SKM-1 (cell line): ENCODE results near the gene MESP2.
A peak's percentile ranks its signal among the peaks of the same experiment; 100 is the strongest.
"Not testable (repeated sequence)": the region's sequence is repeated elsewhere in the genome, so short reads cannot be mapped to it uniquely, and the experiment has no call there.

Experiments used
- DNase-seq: peaks from one replicate; lab custom pipeline; 2025; ENCODE audit not compliant: unreplicated experiment; lab: John Stamatoyannopoulos, UW

The MESP2 gene

DNA sequence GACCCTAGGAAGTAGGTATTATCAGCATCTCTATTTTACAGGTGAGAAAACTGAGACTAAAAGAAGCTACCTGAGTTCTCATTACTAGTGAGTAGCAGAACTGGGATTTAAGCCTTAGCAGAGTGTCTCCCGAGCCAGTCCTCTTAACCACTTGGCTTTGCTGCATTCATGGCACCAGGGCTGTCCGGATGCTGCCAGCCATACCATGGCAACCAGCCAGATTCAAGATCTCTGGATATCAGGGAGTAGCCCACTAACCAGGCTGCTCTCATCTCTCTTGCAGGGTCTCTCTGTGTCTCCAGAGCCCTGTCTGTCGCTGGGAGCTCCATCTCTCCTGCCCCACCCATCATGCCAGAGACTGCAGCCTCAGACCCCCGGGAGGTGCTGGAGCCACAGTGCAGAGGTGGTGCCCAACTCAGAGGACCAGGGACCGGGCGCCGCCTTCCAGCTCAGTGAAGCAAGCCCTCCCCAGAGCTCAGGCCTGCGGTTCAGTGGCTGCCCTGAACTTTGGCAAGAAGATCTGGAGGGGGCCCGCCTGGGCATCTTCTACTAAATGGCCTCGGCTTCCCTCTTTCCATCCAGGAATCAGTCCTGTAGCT, 1.7 kb downstream of the MESP2 start:
- DNase-seq = no peak

GRCh38 chr15:89778861-89779260, 2.7 kb downstream of the MESP2 start:
- no peak for DNase-seq

DNA sequence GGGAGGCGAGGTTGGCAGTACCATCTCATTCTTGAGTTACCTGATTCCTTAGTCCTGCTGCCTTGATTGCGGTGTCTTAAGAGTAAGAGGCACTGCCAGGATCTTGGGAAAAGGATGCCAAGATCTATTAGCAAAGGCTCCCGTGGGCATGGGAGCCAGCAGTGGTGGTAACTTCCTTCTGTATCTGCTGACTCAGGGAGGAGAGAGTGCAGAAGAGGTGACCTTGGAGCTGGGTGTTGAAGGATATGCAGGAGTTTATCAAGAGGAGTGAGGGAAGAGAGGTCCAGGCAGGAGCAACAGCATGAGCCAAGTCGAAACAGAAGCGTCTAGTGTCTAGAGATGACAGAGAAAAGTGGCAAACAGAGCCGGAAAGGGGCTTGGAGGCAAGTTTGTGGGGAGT, 4.5 kb downstream of the MESP2 start:
- DNase-seq = no peak

GRCh38 chr15:89781055-89781454, 4.9 kb downstream of the MESP2 start:
- DNase-seq = peak; percentile 23

GRCh38 chr15:89781891-89782618, 5.9 kb downstream of the MESP2 start:
- no peak for DNase-seq

- not testable (repeated sequence) for DNase-seq
Observed at GRCh38 chr15:89782619-89782950, 6.5 kb downstream of the MESP2 start.

DNA sequence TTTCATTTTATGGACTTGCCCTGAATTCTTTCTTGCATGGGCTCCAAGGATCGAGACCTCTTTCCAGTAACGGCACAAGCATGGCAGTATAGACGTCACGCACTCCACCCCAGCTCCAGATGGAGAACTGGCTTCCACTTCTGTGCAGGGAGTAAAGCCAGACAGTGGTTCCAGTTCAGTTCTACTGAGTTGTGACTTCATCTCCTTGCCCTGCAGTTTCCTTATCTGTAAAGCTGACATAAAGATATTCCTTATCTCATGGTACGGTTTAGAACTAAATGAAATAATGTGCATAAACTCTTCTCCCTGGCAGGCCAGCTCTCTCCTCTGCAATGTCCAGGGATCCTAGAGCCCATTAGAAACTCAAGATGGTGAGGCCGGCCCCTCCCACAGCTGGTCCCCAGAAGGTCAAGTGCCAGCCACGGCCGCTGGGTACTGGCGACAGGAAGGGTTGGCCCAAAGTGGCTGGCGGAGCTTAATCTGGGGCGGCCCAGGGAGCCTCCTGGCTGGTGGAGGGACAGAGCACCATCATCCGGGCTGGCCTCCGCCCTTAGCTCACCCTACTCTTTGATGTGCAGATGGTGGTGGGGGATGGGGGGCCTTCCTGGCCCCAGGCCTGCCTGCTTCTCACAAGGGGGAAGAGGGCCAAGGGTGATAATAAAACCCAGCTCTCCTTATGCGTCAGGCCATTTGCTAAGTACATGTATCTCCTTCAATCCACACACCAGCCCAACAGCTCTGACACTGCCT, 7.2 kb downstream of the MESP2 start:
- no peak for DNase-seq

DNA sequence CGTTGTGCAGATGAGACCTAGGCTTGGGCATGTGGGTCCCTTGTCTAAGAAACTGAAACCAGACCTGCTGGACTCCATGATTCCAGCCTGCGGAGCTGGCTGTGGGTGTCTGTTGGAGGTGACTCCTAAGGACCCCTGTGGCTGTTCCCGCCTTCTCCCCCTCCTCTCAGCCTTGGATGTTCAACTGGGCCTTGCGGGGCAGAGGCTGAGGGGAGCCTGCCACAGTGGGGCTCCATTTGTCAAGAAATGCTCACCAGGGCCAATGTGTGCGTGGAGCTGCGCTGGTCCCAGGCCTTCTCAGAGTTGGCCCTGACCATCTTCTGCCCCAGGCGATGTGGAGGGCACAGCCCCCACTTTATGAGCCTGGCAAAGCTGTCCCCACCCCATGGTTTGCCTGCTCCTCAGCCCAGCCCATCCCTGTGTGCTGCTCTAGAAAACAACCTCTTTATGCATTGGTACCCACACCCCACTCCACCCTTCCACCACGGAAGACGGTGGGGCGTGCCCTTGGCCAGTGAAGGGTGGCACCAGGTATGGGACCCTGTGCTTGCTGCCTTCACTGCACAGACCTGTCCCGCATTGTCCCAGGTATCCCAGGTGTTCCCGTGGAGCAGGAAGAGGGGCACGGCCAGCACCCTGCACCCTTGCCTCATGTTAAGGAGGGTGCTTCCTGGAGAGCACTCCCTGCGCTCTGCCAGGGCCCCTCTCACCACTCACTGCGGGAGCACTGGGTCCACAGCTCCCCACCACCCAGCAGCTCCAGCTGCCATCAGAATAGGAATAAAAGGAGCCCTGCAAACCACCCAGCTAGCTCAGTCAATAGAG, 7.9 kb downstream of the MESP2 start:
- DNase-seq = no peak

GRCh38 chr15:89784686-89784960, 8.5 kb downstream of the MESP2 start:
- DNase-seq = no peak

GRCh38 chr15:89785064-89785773, 9.1 kb downstream of the MESP2 start:
- DNase-seq = no peak

GRCh38 chr15:89785774-89786140, 9.6 kb downstream of the MESP2 start:
- no peak for DNase-seq

DNA sequence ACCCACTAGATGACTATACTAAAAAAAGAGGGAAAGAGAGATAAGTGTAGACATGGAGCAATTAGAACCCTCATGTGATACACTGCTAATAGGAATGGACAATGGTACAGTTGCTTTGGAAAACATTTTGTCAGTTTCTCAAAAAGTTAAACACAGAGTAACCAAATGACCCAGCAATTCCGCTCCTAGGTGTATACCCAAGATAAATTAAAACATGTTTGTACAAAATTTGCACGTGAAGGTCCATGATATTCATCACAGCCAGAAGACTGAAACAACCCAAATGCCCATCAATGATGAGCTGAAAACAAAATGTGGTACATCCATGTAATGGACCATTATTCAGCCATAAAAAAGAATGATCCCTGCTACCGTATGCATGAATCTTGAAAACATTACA, 11.8 kb downstream of the MESP2 start:
- no peak for DNase-seq

DNA sequence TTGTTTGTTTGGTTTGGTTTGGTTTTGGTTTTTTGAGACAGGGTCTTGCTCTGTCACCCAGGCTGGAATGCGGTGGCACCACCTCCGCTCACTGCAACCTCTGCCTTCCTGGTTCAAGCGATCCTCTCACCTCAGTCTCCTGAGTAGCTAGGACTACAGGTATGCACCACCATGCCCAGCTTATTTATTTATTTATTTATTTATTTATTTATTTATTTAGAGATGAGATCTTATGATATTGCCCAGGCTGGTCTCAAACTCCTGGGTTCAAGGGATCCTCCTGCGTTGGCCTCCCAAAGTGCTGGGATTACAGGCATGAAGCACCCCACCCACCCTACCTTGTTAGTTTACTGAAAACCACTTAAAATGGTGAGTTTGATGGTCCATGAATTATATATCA, 12.5 kb downstream of the MESP2 start:
- not testable (repeated sequence) for DNase-seq

DNA sequence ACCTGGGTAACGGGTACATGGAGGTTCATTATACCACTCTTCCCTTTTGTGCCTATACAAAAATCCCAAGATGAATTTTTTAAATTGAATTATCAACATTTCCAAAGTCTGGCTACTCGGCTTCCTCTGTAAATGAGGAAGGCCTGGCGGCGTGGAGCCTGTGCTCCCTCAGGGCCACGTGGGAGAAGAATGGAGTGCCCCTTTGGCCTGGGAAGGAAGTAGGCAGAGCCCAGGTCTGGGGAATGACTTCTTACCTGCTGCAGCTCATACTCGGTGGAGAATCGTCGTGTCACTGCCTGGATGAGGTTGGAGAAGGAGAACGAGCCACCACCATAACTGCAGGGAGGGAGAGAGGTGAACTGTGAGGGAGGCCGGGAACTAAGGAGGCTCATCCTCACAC, 14.1 kb downstream of the MESP2 start:
- DNase-seq = no peak

GRCh38 chr15:89790661-89791060, 14.5 kb downstream of the MESP2 start:
- no peak for DNase-seq

DNA sequence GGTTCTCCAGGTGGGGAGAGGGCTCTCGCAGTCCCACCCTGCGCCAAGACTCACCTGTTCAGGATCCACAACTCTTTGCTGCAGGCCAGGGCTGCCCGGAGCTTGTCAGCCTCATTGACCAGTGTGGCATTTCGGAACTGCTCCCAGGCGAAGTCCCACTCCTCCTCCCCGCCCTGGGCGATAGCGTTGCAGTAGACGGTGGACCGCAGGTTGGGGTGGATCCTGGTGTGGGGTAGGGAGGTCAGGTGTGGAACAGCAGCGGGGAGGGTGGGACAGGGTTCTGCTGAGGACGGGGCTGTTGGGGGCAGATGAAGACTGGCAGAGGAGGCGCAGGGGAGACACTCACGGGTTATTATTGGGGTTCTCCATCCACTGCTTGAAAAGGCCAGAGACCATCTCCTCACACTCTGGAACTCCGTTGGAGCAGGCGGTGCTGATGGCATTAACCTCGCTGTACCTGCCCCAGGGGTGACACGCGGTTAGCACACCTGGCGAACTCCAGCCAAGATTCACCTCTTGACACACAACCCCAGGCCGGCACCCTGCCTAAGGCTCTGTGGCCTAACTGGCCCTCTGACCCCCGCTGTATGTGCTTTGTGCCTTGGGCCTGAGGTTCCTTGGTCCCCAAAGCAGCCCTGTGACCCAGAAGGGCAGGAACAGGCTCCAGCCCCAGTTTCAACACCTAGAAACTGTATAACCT, 16.1 kb downstream of the MESP2 start:
- no peak for DNase-seq

GRCh38 chr15:89794627-89795241, 18.6 kb downstream of the MESP2 start:
- DNase-seq = no peak

- no peak for DNase-seq
Observed at GRCh38 chr15:89795996-89796395, 19.9 kb downstream of the MESP2 start.

DNA sequence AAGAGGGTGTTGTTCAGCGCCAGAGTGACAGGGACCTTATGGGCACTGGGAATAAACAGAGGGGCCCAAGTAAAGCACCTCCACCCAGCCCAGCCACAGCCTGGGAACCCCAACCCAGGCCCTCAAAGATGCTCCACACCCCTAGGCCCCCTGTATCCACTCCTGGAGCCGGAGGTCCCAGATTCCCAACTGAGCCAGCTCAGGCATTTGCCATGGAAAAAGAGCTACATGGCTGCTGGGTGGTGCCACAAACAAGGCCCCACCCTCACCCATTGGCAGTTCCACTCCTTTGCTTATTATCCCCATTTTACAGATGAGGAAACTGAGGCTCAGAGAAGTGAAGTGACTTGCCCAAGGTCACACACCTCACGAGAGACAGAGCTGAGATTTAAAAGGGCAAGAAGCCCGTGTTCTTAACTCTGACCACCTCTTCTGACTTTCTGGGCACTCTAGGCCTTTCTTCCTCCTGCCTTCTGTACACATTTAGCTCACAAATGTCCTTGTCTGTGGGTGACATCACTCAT, 21.6 kb downstream of the MESP2 start:
- no peak for DNase-seq
